H7 (cell line): ENCODE results near the gene SLC48A1. TPM values are rescaled to one million over a fixed set of nuclear protein-coding genes. Genes with fewer than 3 reads are reported as not detected.

Source experiments
- DNase-seq: peaks from one replicate; pipeline ENCODE4 v3.0.0; 2012
- H3K27me3 ChIP-seq: 2 replicates; pipeline ENCODE4 v1.6.0; 2011; ENCODE audit warnings: mild to moderate bottlenecking, low read length; ENCODE audit not compliant: control insufficient read depth, insufficient read depth
- H3K36me3 ChIP-seq: replicated peaks from 2 replicates; pipeline ENCODE4 v1.5.1; 2011; ENCODE audit warnings: low read length; ENCODE audit not compliant: control insufficient read depth, insufficient read depth
- H3K4me3 ChIP-seq: 2 replicates; pipeline ENCODE4 v1.5.1; 2011; ENCODE audit warnings: low read depth, mild to moderate bottlenecking, control low read depth, low read length, moderate library complexity; ENCODE audit not compliant: insufficient read depth
- total RNA-seq: library from RNA; depleted of rRNA; stranded (reverse); fragments of >200 nt; shearing (Covaris generic); gene quantifications from 2 replicates; pipeline ENCODE4 v1.2.3, GENCODE V29; 2014

SLC48A1 gene
- total RNA-seq, 1 experiment from 2014 or later, result 12.4 TPM

- Histone ChIP-seq H3K4me3 (peak within 1 kb of the TSS; percentile 67), H3K27me3 (no peaks in the 10 kb centered on the region), H3K36me3 (no peaks in the 10 kb centered on the region; the same call in 1 of the 2 replicates)
- peak; percentile 98 for DNase-seq
Measured at GRCh38 chr12:47819896-47820630, 47.0 kb downstream of the SLC48A1 start, which contains the start of gene HDAC7. TSS of gene HDAC7 (minus strand) at chr12:47819903. CDS start at chr12:47819785, 118 bp downstream.

DNA sequence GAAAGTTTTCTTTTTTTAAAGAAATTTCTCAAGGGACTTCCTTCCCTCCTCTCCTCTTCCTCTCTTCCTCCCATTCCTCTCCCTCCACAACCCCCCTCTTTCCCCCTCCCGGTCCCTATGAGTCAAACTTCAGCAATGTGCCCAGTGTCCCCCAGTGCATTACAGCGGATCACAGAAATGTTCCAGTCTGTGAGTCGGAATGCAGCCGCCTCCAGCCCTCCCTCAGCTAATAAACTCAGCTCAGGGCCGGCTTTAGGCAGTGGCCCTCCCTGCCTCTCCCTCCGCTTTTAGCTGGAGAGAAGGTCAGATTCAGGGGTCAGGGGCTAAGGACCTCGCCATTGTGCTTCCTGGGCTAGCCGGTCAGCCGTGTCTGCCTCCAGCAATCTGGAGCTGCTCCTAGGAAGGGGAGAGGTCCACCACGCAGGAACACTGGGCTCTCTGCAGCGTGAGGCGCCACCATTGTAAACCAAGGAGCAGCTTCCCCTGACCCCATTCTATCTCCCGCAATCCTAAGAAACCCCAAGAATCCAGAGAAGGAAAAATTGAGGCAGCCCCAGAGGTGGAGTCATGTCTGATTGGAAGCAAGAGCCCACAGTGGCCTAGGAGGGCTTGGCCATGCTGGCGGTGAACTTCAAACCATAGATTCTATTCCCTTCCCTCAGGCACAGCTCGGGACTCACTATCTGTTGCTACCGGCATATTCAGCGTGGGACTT lies 47.8 kb downstream of the SLC48A1 start:
- H3K27me3 ChIP-seq, result no peaks in the 10 kb centered on the region
- H3K4me3 ChIP-seq, result peak overlapping the region; percentile 67
- H3K36me3 ChIP-seq, result no peaks in the 10 kb centered on the region; the same call in 1 of the 2 replicates
- peak; percentile 87 for DNase-seq

GRCh38 chr12:47821346-47821706 lies 48.3 kb downstream of the SLC48A1 start:
- Histone ChIP-seq H3K36me3 (no peaks in the 10 kb centered on the region; the same call in 1 of the 2 replicates), H3K27me3 (no peaks in the 10 kb centered on the region), H3K4me3 (no peak overlapping the region)
- DNase-seq, result no peak

DNA sequence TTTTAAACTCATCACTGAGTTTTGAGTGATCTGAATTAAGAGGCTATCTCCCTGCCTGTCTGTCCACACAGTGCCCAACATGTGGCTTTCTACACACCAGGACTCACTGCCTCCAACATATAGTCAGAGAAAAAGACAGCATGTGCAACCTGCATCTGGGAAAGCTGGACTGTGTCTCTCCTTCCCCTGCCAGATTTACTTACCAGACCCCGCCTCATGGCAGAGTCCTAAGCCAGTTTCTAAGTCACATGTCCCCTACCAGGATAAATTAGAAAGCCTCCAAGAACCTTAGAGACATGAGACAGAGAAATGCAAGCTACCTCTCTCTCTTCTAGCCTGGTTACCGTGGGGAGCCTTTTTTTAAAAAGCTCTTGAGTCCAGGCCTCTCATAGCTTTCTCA lies 49.4 kb downstream of the SLC48A1 start:
- no peak for DNase-seq
- no peak overlapping the region for H3K4me3 ChIP-seq
- no peaks in the 10 kb centered on the region; the same call in 1 of the 2 replicates for H3K36me3 ChIP-seq
- no peaks in the 10 kb centered on the region for H3K27me3 ChIP-seq

GRCh38 chr12:47822863-47823262 lies 49.8 kb downstream of the SLC48A1 start:
- no peaks in the 10 kb centered on the region; the same call in 1 of the 2 replicates for H3K36me3 ChIP-seq
- no peaks in the 10 kb centered on the region for H3K27me3 ChIP-seq
- H3K4me3 ChIP-seq, result no peak overlapping the region
- DNase-seq, result no peak

- no peaks in the 10 kb centered on the region for H3K36me3 ChIP-seq
- no peak overlapping the region for H3K4me3 ChIP-seq
- no peak for DNase-seq
- no peaks in the 10 kb centered on the region for H3K27me3 ChIP-seq
Measured at GRCh38 chr12:47823422-47824086, 50.5 kb downstream of the SLC48A1 start.

DNA sequence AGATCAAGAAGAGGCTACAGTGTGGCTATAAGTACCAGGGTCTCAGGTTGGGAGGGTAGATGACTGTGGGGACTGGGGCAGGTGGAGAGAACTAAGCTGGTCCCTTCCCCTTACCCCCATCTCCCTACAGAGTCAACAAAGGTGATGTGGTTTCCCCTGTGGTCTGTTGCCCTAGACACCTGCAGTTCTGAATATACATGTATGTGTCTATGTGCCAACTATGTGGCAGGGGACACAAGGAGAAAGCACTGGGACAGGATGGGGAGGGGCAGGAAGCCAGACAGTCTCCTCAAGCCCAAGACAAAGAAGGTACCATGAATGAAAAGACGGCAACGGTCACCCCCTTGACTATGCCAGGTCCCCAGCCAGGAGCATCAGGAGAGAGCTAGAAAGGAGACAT lies 51.2 kb downstream of the SLC48A1 start:
- H3K4me3 ChIP-seq, result no peak overlapping the region
- H3K36me3 ChIP-seq, result no peaks in the 10 kb centered on the region
- H3K27me3 ChIP-seq, result no peaks in the 10 kb centered on the region
- DNase-seq, result no peak

GRCh38 chr12:47824635-47825034 lies 51.6 kb downstream of the SLC48A1 start:
- DNase-seq, result no peak
- no peaks in the 10 kb centered on the region for H3K36me3 ChIP-seq
- no peak overlapping the region for H3K4me3 ChIP-seq
- no peaks in the 10 kb centered on the region for H3K27me3 ChIP-seq

DNA sequence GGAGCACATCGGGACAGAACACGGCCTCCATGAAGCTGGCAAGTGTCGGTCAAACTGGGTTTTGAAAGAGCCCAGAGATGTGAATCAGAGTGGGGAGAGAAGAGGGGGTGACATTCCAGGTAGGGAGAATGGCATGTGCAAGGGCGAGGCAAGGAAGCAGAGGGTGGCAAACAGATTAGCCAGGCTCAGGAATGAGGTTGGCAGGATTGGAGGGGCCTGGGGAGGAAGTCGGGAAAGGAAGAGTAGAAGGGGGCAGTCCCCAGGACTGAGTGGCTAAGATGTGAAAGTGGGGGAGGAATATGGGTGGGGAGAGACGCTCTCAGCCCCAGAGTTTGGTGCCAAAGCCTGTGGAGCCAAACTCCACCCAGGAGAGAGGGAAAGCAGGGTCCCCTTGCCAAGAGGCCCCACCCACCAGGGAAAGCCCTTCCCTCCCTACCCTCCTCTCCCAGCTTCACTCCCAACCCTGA lies 52.2 kb downstream of the SLC48A1 start:
- H3K36me3 ChIP-seq, result no peaks in the 10 kb centered on the region
- no peak overlapping the region for H3K4me3 ChIP-seq
- peak; percentile 69 for DNase-seq
- H3K27me3 ChIP-seq, result no peaks in the 10 kb centered on the region

GRCh38 chr12:47828008-47828975 lies 55.3 kb downstream of the SLC48A1 start:
- Histone ChIP-seq H3K4me3 (no peak overlapping the region), H3K27me3 (no peaks in the 10 kb centered on the region), H3K36me3 (no peaks in the 10 kb centered on the region)
- no peak for DNase-seq

- Histone ChIP-seq H3K36me3 (no peaks in the 10 kb centered on the region), H3K27me3 (no peaks in the 10 kb centered on the region), H3K4me3 (no peak overlapping the region)
- peak; percentile 89 for DNase-seq
Measured at GRCh38 chr12:47828976-47829482, 56.0 kb downstream of the SLC48A1 start.

DNA sequence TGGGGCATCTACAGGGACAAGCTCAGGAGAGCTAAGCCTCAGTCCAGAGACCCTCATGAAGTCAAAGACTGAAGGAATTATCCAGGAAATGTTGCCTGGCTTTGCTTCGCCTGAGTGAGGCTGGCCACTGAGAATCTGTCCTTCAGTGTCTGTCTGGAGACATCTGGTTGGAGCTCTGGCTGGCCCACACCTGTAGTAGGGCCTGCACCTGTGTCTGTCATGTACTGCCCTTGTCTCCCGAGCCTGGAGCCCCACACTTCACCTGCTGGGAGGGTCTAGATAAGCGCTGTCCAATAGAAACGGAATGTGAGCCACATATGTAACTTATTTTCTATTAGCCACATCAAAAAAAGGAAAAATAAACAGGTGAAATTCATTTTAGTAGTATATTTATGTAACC lies 56.5 kb downstream of the SLC48A1 start:
- DNase-seq, result no peak
- H3K27me3 ChIP-seq, result no peaks in the 10 kb centered on the region
- no peaks in the 10 kb centered on the region for H3K36me3 ChIP-seq
- no peak overlapping the region for H3K4me3 ChIP-seq
